Hematopoietic multipotent progenitor cell (in vitro differentiated cells): Measurements from ENCODE around the gene OR51M1. TPM values are rescaled to one million over a fixed set of nuclear protein-coding genes. Genes with fewer than 3 reads are reported as not detected.

Experiments used
- DNase-seq, 3 donors: peaks; one replicate each; pipeline ENCODE4 v3.0.0-alpha.2; 2011 to 2015; ENCODE audit warnings: low read depth in 2 of 3, low spot score in 2 of 3
- small RNA-seq: library from RNA; depleted of rRNA; stranded (forward); fragments of <200 nt; gene quantifications from one replicate; pipeline ENCODE3, GENCODE V24; 2012
- total RNA-seq: library from RNA; depleted of rRNA; stranded (reverse); fragments of >200 nt; gene quantifications from one replicate; pipeline ENCODE4 v1.2.3, GENCODE V29; 2012

The OR51M1 gene
- total RNA-seq, 1 donor: not detected

- no peak for DNase-seq
Measured at GRCh38 chr11:5384335-5384734, 723 bp downstream of the OR51M1 start.

- DNase-seq: no peak
Measured at GRCh38 chr11:5390210-5390609, 6.6 kb downstream of the OR51M1 start.

DNA sequence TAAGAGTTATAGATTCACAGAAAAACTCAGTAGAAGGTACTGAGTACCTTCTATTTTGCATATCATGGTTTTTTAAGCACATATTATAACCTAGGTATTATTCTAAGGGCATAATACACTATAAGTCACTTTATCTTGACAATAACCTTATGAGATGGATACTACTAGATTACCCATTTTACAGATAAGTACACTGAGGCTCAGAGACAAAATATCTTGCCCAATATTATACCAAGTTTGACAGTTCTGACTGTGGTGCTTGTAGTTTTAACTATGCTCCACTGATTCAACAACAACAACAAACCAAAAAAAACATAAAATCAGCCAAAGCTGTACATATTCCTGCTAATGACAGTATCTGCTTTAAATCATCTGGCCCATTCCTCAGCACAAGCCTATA, 10.5 kb downstream of the OR51M1 start:
- no peak for DNase-seq

DNA sequence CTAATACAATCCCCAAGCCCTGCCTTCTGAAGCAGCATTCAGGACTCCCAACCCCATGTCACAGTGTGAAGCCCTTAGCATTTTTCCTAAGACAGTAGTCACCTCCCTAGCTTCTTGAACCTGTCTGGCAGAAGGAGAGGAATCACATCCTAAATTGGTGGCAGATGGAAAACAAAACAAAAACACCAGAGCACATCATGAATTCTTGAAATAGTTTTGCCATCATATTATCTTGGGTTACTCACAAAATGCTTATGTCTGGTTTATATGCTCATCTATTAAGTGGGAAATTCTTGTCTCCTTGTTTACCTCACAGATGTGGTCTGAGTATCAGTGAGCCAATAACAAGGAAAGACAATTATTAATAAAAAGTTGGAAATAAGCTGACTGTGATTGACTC, 15.3 kb downstream of the OR51M1 start:
- no peak for DNase-seq

- no peak for DNase-seq
Measured at GRCh38 chr11:5405173-5405572, 21.6 kb downstream of the OR51M1 start.

DNA sequence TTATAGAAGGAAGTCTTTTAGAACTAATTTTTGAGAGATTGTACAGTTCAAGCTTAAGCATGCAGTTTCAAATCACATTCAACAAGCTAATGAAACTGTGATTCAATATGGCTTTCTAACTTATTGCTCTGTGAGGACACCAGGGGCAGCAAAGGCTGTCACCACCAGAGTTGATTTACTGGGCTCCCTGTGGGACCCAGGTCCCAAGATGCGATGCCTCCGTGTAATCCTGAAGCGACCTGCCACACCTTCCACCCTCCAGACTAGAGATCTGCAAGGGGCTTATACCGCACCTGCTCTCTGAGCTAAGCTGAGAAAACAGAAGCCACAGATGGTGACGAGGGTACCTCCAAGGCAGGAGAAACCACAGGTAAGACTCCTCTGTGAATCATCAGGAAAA, 37.4 kb downstream of the OR51M1 start:
- no peak for DNase-seq

DNA sequence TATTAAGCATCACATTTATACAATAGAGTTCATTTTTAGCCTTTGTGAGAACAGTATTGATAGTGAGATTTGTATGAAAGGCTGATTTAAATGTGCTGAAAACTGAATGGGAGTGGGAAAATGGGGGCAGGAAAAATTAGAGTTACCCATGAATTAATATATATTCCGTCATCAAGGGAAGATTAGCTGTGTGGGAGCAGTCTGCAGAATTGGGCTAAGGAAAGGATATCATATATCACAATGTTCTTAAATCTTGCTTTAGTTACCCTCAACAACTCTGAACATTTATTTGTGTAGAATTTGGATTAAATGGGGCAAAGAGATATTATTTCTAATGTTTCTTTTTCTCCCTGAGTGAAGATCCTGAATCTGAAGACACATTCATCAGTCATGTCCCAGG, 38.2 kb downstream of the OR51M1 start, which contains the start of gene OR51Q1:
Gene OR51Q1 (plus strand): TSS at position 301 of the 400 bp plus-strand sequence. CDS start 90 bp downstream, at position 391.
- no peak for DNase-seq

DNA sequence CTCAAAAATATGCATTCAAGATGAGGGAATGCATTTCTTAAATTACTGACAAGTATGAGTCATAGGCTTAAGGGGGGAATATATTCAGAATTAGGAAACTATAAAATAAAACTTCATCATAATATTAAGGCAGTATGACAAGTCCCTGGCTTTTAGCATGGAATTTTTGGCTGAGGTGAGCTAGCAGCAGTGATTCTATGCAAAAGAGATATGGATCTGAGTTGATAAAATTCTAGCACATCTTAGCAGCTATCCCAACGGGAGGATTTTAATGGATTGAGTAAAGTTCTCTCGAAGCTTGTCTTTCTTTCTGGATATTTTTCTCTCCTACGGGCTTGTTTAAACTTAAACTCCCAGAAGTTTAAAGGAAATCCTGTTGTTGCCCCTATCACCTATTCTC, 39.5 kb downstream of the OR51M1 start:
- no peak for DNase-seq

GRCh38 chr11:5441414-5441813, 57.8 kb downstream of the OR51M1 start, which contains the start of gene OR51I1:
OR51I1 (minus strand) TSS chr11:5441514; CDS start chr11:5441514, 0 bp downstream.
- DNase-seq: no peak

Small RNA genes within 50 kb of the gene (small RNA-seq; reads per million reads assigned to genes)
- gene AC104389.3: not detected

Other genes starting within 250 kb of the OR51M1 start
- not detected for gene OR52A5, start 245.5 kb upstream of the OR51M1 start, total RNA-seq
- 0.27 TPM for gene OR52A1, start 229.1 kb upstream of the OR51M1 start, total RNA-seq
- gene OR51V1, start 183.1 kb upstream of the OR51M1 start, total RNA-seq: not detected
- gene HBB, start 156.7 kb upstream of the OR51M1 start, total RNA-seq: 708 TPM
- gene HBD, start 149.3 kb upstream of the OR51M1 start, total RNA-seq: 77.0 TPM
- not detected for gene HBG1, start 134.0 kb upstream of the OR51M1 start, total RNA-seq
- gene HBG2, start 129.0 kb upstream of the OR51M1 start, total RNA-seq: 0.27 TPM
- under 0.01 TPM for gene HBE1, start 113.9 kb upstream of the OR51M1 start, total RNA-seq
- 0.54 TPM for gene OR51B4, start 81.9 kb upstream of the OR51M1 start, total RNA-seq
- 0.27 TPM for gene OR51B2, start 59.5 kb upstream of the OR51M1 start, total RNA-seq
- 0.81 TPM for gene OR51B5, start 40.3 kb upstream of the OR51M1 start, total RNA-seq
- gene OR51B6, start 32.3 kb upstream of the OR51M1 start, total RNA-seq: not detected
- not detected for gene OR51Q1, start 38.3 kb downstream of the OR51M1 start, total RNA-seq
- gene OR51I1, start 57.7 kb downstream of the OR51M1 start, total RNA-seq: 1.3 TPM
- under 0.01 TPM for gene OR51I2, start 65.5 kb downstream of the OR51M1 start, total RNA-seq
- gene OR52D1, start 104.9 kb downstream of the OR51M1 start, total RNA-seq: not detected
- 0.81 TPM for gene UBQLN3, start 126.1 kb downstream of the OR51M1 start, total RNA-seq
- 0.81 TPM for gene UBQLNL, start 132.9 kb downstream of the OR51M1 start, total RNA-seq
- gene OR52H1, start 164.7 kb downstream of the OR51M1 start, total RNA-seq: 4.3 TPM
- under 0.01 TPM for gene OR52B6, start 197.1 kb downstream of the OR51M1 start, total RNA-seq
- 2.4 TPM for gene TRIM6, start 212.8 kb downstream of the OR51M1 start, total RNA-seq
- gene TRIM34, start 241.2 kb downstream of the OR51M1 start, total RNA-seq: 12.7 TPM